ENCODE results near the gene HINT2.

HINT2 gene

GRCh38 chr9:35763803-35764202 lies 51.0 kb downstream of the HINT2 start:
- Histone ChIP-seq H3K4me3 (ENCODE audit: low read length) (no peak overlapping the region), H4K20me1 (ENCODE audit: control insufficient read depth, insufficient read depth, low read depth, low read length) (no peaks in the 10 kb centered on the region), H3K36me3 (ENCODE audit: control insufficient read depth, low read length) (no peaks in the 10 kb centered on the region), H3K9me2 (replicated peaks; ENCODE audit: control insufficient read depth, low read length) (no peaks in the 10 kb centered on the region), H3K4me1 (ENCODE audit: control insufficient read depth, low read length) (peaks cover 20% of the 10 kb centered on the region), H3K9me3 (ENCODE audit: control insufficient read depth, insufficient read depth, low read length) (no peaks in the 10 kb centered on the region), H3K27me3 (ENCODE audit: control insufficient read depth, low read length) (no peaks in the 10 kb centered on the region), H3F3A (ENCODE audit: control insufficient read depth, insufficient read depth) (peaks cover 5% of the 10 kb centered on the region), H3K27ac (ENCODE audit: low read depth, low read length) (no peak overlapping the region), H3K4me2 (ENCODE audit: low read length) (no peak overlapping the region), H3K79me2 (ENCODE audit: control insufficient read depth, low read length) (peaks cover 7% of the 10 kb centered on the region)
- TF ChIP-seq EZH2phosphoT487 (IDR thresholded peaks at IDR 0.05; ENCODE audit: borderline replicate concordance, low read length): no peak
- no peak for TF ChIP-seq CTCF (IDR thresholded peaks at IDR 0.05; ENCODE audit: low read depth, low read length, poor library complexity, severe bottlenecking)

GRCh38 chr9:35763181-35763580 lies 51.7 kb downstream of the HINT2 start:
- peaks cover 10% of the 10 kb centered on the region for H3K79me2 ChIP-seq (ENCODE audit: control insufficient read depth, low read length)
- H3K9me3 ChIP-seq (ENCODE audit: control insufficient read depth, insufficient read depth, low read length): no peaks in the 10 kb centered on the region
- TF ChIP-seq CTCF (IDR thresholded peaks at IDR 0.05; ENCODE audit: low read depth, low read length, poor library complexity, severe bottlenecking) (no peak), EZH2phosphoT487 (IDR thresholded peaks at IDR 0.05; ENCODE audit: borderline replicate concordance, low read length) (no peak)

More at GRCh38 chr9:35763181-35763580, 51.7 kb downstream of the HINT2 start:
- Histone ChIP-seq H3K4me2 (ENCODE audit: low read length) (no peak overlapping the region), H3K27ac (ENCODE audit: low read depth, low read length) (no peak overlapping the region), H3K36me3 (ENCODE audit: control insufficient read depth, low read length) (no peaks in the 10 kb centered on the region), H3F3A (ENCODE audit: control insufficient read depth, insufficient read depth) (peaks cover 12% of the 10 kb centered on the region), H3K4me1 (ENCODE audit: control insufficient read depth, low read length) (peaks cover 27% of the 10 kb centered on the region), H3K4me3 (ENCODE audit: low read length) (no peak overlapping the region), H3K27me3 (ENCODE audit: control insufficient read depth, low read length) (no peaks in the 10 kb centered on the region), H3K9me2 (replicated peaks; ENCODE audit: control insufficient read depth, low read length) (no peaks in the 10 kb centered on the region), H4K20me1 (ENCODE audit: control insufficient read depth, insufficient read depth, low read depth, low read length) (no peaks in the 10 kb centered on the region)
